Natural killer cell (primary cell): ENCODE results near the gene TBC1D22A. TPM values are rescaled to one million over a fixed set of nuclear protein-coding genes. Genes with fewer than 3 reads are reported as not detected.
A peak's percentile ranks its signal among the peaks of the same experiment; 100 is the strongest.

Experiments
- ATAC-seq, 3 donors: fragments of 150-1000 bp in 2 of 3; fragments of 200-7000 bp in 1 of 3; cut with Tn5 transposase; 1 replicate in 1 of 3; 2 replicates in 2 of 3; pipeline ENCODE4 v1.10.0; 2021; ENCODE audit warnings: mild to moderate bottlenecking in 2 of 3, moderate library complexity in 2 of 3
- DNase-seq, 2 donors: peaks; one replicate each; pipeline versions ENCODE4 v3.0.0 to v3.0.0-alpha.2; 2013 to 2021; ENCODE audit warnings: mixed read lengths in 1 of 2
- H3K27ac ChIP-seq: one replicate; pipeline ENCODE4 v1.5.1; 2013; ENCODE audit warnings: mild to moderate bottlenecking, low read length
- H3K27me3 ChIP-seq: one replicate; pipeline ENCODE4 v1.6.1; 2013; ENCODE audit warnings: low read length; ENCODE audit not compliant: control insufficient read depth, insufficient read depth
- H3K36me3 ChIP-seq: one replicate; pipeline ENCODE4 v1.6.1; 2013; ENCODE audit warnings: low read length; ENCODE audit not compliant: control insufficient read depth, insufficient read depth
- H3K4me1 ChIP-seq: one replicate; pipeline ENCODE4 v1.6.1; 2013; ENCODE audit warnings: low read length; ENCODE audit not compliant: control insufficient read depth, insufficient read depth
- H3K4me3 ChIP-seq: one replicate; pipeline ENCODE4 v1.5.1; 2013; ENCODE audit warnings: low read length
- H3K9me3 ChIP-seq: one replicate; pipeline ENCODE4 v1.6.1; 2013; ENCODE audit warnings: low read length; ENCODE audit not compliant: control insufficient read depth, insufficient read depth
- H3K27ac Mint-ChIP-seq, 2 donors: one replicate each; pipeline ENCODE4 v1.8.0; 2022; ENCODE audit warnings: mild to moderate bottlenecking in 2 of 2, mixed read lengths in 2 of 2, moderate library complexity in 1 of 2
- H3K27me3 Mint-ChIP-seq, 2 donors: one replicate each; pipeline ENCODE4 v1.8.0; 2022; ENCODE audit warnings: low read depth in 2 of 2, mixed read lengths in 2 of 2
- H3K36me3 Mint-ChIP-seq: one replicate; pipeline ENCODE4 v1.8.0; 2022; ENCODE audit warnings: mixed read lengths
- H3K4me1 Mint-ChIP-seq, 2 donors: one replicate each; pipeline ENCODE4 v1.8.0; 2022; ENCODE audit warnings: mixed read lengths in 2 of 2
- H3K4me3 Mint-ChIP-seq: one replicate; pipeline ENCODE4 v1.8.0; 2022; ENCODE audit warnings: mild to moderate bottlenecking, moderate library complexity, mixed read lengths
- H3K9me3 Mint-ChIP-seq, 2 donors: one replicate each; pipeline ENCODE4 v1.8.0; 2022; ENCODE audit warnings: mixed read lengths in 2 of 2
- WGBS: methylation state at CpG from one replicate; pipeline ENCODE4 v1.1.7; 2013; ENCODE audit warnings: missing lambda C conversion rate; ENCODE audit not compliant: insufficient coverage; 5-methylcytosine and 5-hydroxymethylcytosine counted together
- intact Hi-C: fragments of 100-400 bp; cut with micrococcal nuclease; formaldehyde crosslinking; loops from one replicate; pipeline ENCODE4 v1.14.2; 2022
- total RNA-seq, 4 donors: library from RNA; stranded (reverse); fragments of 120-200 nt in 1 of 4; gene quantifications; one replicate each; pipeline versions ENCODE4 v1.2.3 to v1.2.4, GENCODE V29; 2013 to 2022
- TF ChIP-seq, protein P1 (sequence below): fragments of 200-600 bp; IDR thresholded peaks from one replicate; pipeline ENCODE4 v1.8.0; 2022; ENCODE audit warnings: antibody characterized with exemption

TBC1D22A gene
- total RNA-seq, 3 donors from 2014 or later (not counting 1 experiment from before 2014, with no cell fraction given) = 47.4 to 53.7 (median 53.2) TPM

GRCh38 chr22:46907241-46908215 lies 145.1 kb downstream of the TBC1D22A start:
- ATAC-seq = no peak
- Histone ChIP-seq H3K36me3 (peaks cover 17% of the 10 kb centered on the region), H3K4me1 (no peaks in the 10 kb centered on the region), H3K27ac (no peak overlapping the region), H3K9me3 (no peaks in the 10 kb centered on the region), H3K27me3 (no peaks in the 10 kb centered on the region), H3K4me3 (no peak overlapping the region)
- intact Hi-C loops = no loop called here
- Mint-ChIP-seq H3K4me1 (peaks cover 11 to 30% of the 10 kb centered on the region in 2 donors), H3K27ac (no peak overlapping the region), H3K36me3 (no peaks in the 10 kb centered on the region), H3K27me3 (no peaks in the 10 kb centered on the region), H3K9me3 (no peaks in the 10 kb centered on the region), H3K4me3 (no peak overlapping the region)
- TF ChIP-seq, protein P1, sequence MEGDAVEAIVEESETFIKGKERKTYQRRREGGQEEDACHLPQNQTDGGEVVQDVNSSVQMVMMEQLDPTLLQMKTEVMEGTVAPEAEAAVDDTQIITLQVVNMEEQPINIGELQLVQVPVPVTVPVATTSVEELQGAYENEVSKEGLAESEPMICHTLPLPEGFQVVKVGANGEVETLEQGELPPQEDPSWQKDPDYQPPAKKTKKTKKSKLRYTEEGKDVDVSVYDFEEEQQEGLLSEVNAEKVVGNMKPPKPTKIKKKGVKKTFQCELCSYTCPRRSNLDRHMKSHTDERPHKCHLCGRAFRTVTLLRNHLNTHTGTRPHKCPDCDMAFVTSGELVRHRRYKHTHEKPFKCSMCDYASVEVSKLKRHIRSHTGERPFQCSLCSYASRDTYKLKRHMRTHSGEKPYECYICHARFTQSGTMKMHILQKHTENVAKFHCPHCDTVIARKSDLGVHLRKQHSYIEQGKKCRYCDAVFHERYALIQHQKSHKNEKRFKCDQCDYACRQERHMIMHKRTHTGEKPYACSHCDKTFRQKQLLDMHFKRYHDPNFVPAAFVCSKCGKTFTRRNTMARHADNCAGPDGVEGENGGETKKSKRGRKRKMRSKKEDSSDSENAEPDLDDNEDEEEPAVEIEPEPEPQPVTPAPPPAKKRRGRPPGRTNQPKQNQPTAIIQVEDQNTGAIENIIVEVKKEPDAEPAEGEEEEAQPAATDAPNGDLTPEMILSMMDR = no peak
- no peak for DNase-seq
- WGBS = 91% methylated on average over 19 of the region's 24 CpGs

DNA sequence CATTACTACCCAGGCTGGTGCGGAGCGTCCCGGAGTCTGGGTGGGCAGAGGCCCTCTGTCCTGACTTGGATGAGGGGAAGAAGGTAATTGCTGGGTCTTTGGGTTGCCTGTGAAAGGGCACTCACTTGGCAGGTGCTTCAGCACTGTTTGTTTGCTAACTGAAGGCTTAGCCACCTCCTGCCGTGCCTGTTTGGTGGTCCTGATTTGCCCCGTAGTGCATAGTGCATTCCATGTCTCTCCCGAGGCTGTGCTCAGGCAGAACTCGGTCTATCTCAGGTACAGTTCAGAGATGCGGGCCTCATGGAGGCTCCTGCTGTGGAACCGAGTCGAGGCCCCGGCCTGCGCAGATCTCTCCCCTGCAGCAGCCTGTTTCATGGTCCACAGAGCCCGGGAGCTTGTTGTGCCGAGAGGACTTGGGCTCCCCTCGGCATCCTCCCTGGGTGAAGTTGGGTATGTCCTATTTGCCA lies 146.2 kb downstream of the TBC1D22A start:
- H3K27me3 Mint-ChIP-seq = no peaks in the 10 kb centered on the region
- H3K36me3 ChIP-seq = peaks cover 19% of the 10 kb centered on the region
- no peaks in the 10 kb centered on the region for H3K9me3 Mint-ChIP-seq
- no peak for ATAC-seq
- 96% methylated on average over 15 of the region's 15 CpGs for WGBS
- H3K9me3 ChIP-seq = no peaks in the 10 kb centered on the region
- no peaks in the 10 kb centered on the region for H3K36me3 Mint-ChIP-seq
- no peak overlapping the region for H3K27ac Mint-ChIP-seq
- no peak overlapping the region for H3K4me3 Mint-ChIP-seq
- no peak overlapping the region for H3K4me3 ChIP-seq
- no peaks in the 10 kb centered on the region for H3K27me3 ChIP-seq
- intact Hi-C loops = no loop called here
- peaks cover 15 to 30% of the 10 kb centered on the region in 2 donors for H3K4me1 Mint-ChIP-seq
- no peak for DNase-seq
- H3K4me1 ChIP-seq = no peaks in the 10 kb centered on the region
- TF ChIP-seq, protein P1 = no peak
- H3K27ac ChIP-seq = no peak overlapping the region

DNA sequence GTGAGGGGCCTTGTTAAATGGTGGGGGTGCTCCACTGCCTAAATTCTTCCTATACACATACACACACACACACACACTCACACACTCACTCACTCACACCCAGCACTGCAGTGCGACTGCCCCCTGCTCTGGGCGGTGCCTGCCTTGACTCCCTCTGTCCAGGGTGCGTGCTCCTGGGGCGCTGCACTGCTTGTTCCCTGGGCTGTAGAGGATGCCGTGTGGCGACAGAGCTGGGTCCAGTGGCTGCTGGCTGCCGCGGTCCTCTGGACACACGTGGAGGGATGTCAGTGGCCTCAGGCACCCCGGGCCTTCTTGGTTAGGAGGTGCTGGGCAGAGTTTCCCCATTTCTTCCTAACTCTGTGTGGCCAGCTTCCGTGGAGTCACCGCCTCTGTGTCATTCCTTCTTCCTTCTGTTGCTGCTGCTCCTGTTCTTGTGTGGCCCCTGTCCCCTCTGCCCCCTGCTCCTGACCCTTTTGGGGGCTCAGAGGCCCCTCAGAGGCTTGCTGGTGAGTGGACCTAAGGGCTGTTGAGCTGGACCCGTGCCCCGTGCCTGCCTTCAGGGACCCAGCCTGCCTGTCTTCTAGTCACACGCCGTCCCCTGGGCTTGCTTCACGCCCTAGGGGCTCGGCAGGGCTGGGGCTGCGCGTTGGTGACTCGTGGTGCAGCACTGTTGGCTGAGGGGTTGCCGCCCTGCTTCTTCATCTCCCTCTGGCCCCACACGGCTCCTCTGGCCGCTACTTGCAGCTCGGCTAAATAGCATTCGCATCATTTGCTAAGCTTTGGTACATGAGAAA lies 147.0 kb downstream of the TBC1D22A start:
- no peaks in the 10 kb centered on the region for H3K27me3 ChIP-seq
- ATAC-seq (no peak), DNase-seq (no peak)
- TF ChIP-seq, protein P1 = no peak
- Mint-ChIP-seq H3K27ac (peak overlapping the region; percentile 6 to 65), H3K9me3 (no peaks in the 10 kb centered on the region), H3K4me3 (no peak overlapping the region), H3K27me3 (no peaks in the 10 kb centered on the region), H3K36me3 (no peaks in the 10 kb centered on the region), H3K4me1 (peaks cover 16 to 30% of the 10 kb centered on the region in 2 donors)
- H3K27ac ChIP-seq = no peak overlapping the region
- H3K4me1 ChIP-seq = no peaks in the 10 kb centered on the region
- intact Hi-C loops = no loop called here
- peaks cover 23% of the 10 kb centered on the region for H3K36me3 ChIP-seq
- H3K9me3 ChIP-seq = no peaks in the 10 kb centered on the region
- no peak overlapping the region for H3K4me3 ChIP-seq
- WGBS = 94% methylated on average over 26 of the region's 26 CpGs
